Colonic mucosa (tissue), 4 donors: ENCODE results near the gene TBCE. TPM values are rescaled to one million over a fixed set of nuclear protein-coding genes. Genes with fewer than 3 reads are reported as not detected.
A peak's percentile ranks its signal among the peaks of the same experiment; 100 is the strongest.

Experiments
- DNase-seq: peaks from one replicate; pipeline ENCODE4 v3.0.0-alpha.2; 2020
- H3K27ac ChIP-seq: fragments of 200-600 bp; one replicate; pipeline ENCODE4 v1.8.0; 2021
- H3K27me3 ChIP-seq: fragments of 200-600 bp; one replicate; pipeline ENCODE4 v1.8.0; 2021
- H3K36me3 ChIP-seq: fragments of 200-600 bp; one replicate; pipeline ENCODE4 v1.8.0; 2021
- H3K4me1 ChIP-seq: fragments of 200-600 bp; one replicate; pipeline ENCODE4 v1.8.0; 2021; ENCODE audit warnings: mild to moderate bottlenecking
- H3K4me3 ChIP-seq: fragments of 200-600 bp; one replicate; pipeline ENCODE4 v1.8.0; 2021
- H3K9ac ChIP-seq, 2 donors: one replicate each; pipeline ENCODE4 v1.7.0; 2013; ENCODE audit warnings: control low read depth in 2 of 2, low read depth in 2 of 2, low read length in 2 of 2
- H3K9me3 ChIP-seq: fragments of 200-600 bp; one replicate; pipeline ENCODE4 v1.8.0; 2021
- intact Hi-C: fragments of 100-400 bp; cut with DNase I; formaldehyde crosslinking; loops from one replicate; pipeline ENCODE4 v1.14.1; 2022
- total RNA-seq, 2 donors: library from RNA; stranded (reverse); fragmentation: NEBNext Ultra II Directional in 1 of 2; extraction: Animal tissue kit (Norgen Biotek cat#: 25700) in 1 of 2; gene quantifications; one replicate each; pipeline ENCODE4 v1.2.1, GENCODE V29; 2021
- TF ChIP-seq, protein P1 (sequence below): fragments of 200-600 bp; IDR thresholded peaks from one replicate; pipeline ENCODE4 v1.8.0; 2022; ENCODE audit warnings: antibody characterized with exemption, mild to moderate bottlenecking
- donor health status: healthy.
- donor health status: DM: no; HTN: no; CAD: no.
- donor health status: DM: no; HTN: no; CAD: no.

TBCE gene
- total RNA-seq, 2 donors from 2014 or later: 12.6 to 22.7 TPM

DNA sequence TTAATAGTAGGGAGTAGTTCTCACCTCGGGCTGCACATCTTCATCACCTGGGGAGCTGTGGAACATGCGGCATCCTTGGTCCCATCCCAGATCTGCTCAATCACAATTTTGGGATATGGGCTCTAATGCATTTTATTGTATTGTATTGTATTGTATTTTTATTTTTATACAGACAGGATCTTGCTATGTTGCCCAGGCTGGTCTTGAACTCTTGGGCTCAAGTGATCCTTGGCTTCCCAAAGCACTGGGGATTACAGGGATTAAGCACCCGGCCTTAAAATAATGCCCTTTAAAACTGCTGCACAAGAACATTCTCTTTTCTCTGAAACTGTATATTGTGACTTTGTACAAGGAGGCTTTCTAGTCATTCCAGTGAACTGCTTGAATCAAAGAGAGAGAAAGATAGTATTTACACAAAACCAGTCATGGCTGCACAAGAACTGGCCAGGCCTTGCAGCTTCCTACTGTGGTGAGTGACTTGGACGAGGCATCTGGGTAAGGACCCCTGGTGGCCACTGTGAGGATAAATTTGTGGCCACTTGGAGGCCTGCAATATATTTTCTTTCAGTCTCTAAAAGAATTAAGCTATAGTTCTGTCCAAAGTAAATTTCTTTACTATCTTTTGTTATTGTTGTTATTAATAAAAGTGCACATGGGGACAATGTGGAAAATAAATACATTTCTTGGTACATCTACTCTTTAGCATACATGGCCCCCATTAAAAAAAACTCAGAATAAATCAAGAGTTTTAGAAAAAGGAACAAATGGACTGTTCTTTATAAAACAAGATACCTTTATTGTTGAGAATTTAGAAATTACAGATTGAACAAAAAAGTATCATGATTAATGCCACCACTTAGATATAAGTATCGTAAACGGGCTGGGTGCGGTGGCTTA, 48.0 kb downstream of the TBCE start:
- Histone ChIP-seq H3K4me1 (no peaks in the 10 kb centered on the region), H3K9ac (no peak overlapping the region), H3K27me3 (no peaks in the 10 kb centered on the region), H3K9me3 (no peaks in the 10 kb centered on the region), H3K36me3 (no peaks in the 10 kb centered on the region), H3K4me3 (no peak overlapping the region), H3K27ac (no peak overlapping the region)
- peak; percentile 63 for DNase-seq
- intact Hi-C loops: loop anchor here (5.0 to 10.0 kb wide), 2 partner anchors 163 to 310 kb away; no protein-coding TSS in a partner anchor
- TF ChIP-seq, protein P1, sequence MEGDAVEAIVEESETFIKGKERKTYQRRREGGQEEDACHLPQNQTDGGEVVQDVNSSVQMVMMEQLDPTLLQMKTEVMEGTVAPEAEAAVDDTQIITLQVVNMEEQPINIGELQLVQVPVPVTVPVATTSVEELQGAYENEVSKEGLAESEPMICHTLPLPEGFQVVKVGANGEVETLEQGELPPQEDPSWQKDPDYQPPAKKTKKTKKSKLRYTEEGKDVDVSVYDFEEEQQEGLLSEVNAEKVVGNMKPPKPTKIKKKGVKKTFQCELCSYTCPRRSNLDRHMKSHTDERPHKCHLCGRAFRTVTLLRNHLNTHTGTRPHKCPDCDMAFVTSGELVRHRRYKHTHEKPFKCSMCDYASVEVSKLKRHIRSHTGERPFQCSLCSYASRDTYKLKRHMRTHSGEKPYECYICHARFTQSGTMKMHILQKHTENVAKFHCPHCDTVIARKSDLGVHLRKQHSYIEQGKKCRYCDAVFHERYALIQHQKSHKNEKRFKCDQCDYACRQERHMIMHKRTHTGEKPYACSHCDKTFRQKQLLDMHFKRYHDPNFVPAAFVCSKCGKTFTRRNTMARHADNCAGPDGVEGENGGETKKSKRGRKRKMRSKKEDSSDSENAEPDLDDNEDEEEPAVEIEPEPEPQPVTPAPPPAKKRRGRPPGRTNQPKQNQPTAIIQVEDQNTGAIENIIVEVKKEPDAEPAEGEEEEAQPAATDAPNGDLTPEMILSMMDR: peak; percentile 83

DNA sequence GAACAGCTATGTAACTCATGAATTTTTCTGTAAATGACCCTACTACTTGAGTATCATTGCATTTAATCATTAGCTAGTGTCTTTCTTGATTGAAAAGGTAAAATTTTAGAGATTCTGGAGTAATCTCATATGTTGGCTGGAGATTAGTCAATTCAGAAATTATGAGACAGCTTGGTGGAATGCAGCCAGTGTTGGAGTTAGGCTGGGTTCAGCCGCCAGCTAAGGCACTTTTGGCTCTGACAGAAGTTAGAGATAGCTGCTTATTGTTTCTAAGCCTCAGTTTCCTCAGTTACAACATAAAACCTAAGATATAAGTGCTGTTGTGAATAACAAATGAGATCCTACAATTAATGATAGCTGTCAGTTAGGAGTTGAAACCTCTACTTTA, 49.4 kb downstream of the TBCE start:
- intact Hi-C loops: loop anchor here (5.0 to 10.0 kb wide), 2 partner anchors 164 to 312 kb away; no protein-coding TSS in a partner anchor
- TF ChIP-seq, protein P1: no peak
- H3K27ac ChIP-seq: no peak overlapping the region
- H3K27me3 ChIP-seq: no peaks in the 10 kb centered on the region
- no peaks in the 10 kb centered on the region for H3K36me3 ChIP-seq
- H3K9me3 ChIP-seq: no peaks in the 10 kb centered on the region
- DNase-seq: no peak
- no peak overlapping the region for H3K9ac ChIP-seq
- H3K4me1 ChIP-seq: no peaks in the 10 kb centered on the region
- H3K4me3 ChIP-seq: no peak overlapping the region

DNA sequence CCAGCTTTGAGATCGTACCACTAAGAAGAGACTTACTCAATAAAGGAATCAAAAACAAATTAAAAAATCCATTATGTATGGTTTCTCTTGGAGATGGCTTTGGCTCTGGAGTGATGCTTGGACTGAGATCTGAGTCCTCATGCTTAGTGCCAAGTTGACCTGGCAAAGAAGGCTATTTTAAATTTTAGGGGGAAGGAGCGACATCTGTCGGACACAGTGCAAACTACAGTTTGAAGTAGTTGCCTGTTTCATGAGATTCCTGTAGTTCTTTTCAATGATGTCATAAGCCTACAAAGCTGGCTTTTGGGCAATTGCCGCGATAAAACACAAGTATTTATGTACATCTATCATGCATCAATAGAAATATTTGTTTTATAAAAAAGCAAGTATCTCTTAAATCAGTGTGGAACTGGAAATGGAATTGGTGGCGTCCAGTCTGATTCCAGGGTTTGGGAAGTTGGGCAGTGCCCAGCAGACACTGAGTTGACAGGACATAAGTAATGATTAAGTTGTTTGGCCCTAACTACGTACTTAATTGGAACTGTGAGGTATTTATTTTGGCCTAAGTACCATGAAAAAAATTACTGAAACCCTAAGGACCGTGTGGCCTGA, 50.0 kb downstream of the TBCE start:
- peak; percentile 64 for DNase-seq

DNA sequence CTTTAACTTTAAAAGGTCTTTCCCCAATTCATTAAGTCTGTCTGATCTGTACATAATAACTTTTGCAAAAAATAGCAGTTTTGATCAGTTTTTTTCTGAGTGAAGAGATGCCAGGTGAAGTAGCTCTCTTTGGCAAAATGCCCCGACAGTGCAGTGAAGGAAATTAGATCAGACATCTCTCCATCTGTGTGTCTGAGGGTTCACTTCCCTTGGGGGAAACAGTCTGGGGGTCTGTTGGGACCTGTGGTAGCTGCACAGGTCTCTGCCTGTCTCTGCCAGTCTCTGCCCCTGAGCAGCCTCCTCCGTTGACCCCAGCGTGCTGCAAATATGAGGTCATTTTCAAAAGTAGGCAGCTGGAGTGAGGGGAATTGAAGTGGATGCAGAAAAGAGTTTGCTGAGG, 54.5 kb downstream of the TBCE start:
- Histone ChIP-seq H3K9me3 (no peaks in the 10 kb centered on the region), H3K4me3 (no peak overlapping the region), H3K27me3 (no peaks in the 10 kb centered on the region), H3K4me1 (no peaks in the 10 kb centered on the region), H3K9ac (no peak overlapping the region), H3K27ac (no peak overlapping the region), H3K36me3 (no peaks in the 10 kb centered on the region)
- intact Hi-C loops: no loop called here
- no peak for DNase-seq
- TF ChIP-seq, protein P1: no peak

More for the DNA sequence above, 50.0 kb downstream of the TBCE start:
- TF ChIP-seq, protein P1: peak; percentile 85
- no peak overlapping the region for H3K4me3 ChIP-seq
- no peaks in the 10 kb centered on the region for H3K4me1 ChIP-seq
- no peaks in the 10 kb centered on the region for H3K9me3 ChIP-seq
- H3K36me3 ChIP-seq: no peaks in the 10 kb centered on the region
- H3K27ac ChIP-seq: no peak overlapping the region
- no peaks in the 10 kb centered on the region for H3K27me3 ChIP-seq
- intact Hi-C loops: loop anchor here (5.0 to 10.0 kb wide), 2 partner anchors 165 to 312 kb away; no protein-coding TSS in a partner anchor
- no peak overlapping the region for H3K9ac ChIP-seq

DNA sequence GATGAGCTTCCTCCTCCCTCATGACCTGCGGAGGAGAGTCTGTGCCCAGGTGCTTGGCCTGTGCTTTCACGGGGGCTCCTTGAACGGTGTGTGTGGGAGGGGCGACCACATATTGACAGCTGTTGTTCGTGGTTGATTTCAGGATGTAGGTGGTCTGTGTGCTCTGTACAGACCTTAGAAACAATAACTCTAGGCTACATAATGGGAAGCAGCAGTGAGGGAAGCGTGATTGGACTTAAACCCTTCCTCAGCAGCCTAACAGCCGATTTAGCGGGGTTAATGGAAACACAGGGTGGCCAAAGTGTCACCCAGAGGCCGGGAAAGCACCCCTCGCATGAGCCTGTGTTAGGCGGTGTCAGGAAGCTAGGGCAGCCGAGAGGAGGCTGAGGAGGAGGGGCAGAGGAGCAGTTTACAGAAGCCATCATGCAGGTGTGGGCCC, 56.0 kb downstream of the TBCE start:
- DNase-seq: no peak
- no peaks in the 10 kb centered on the region for H3K9me3 ChIP-seq
- no peaks in the 10 kb centered on the region for H3K27me3 ChIP-seq
- H3K36me3 ChIP-seq: no peaks in the 10 kb centered on the region
- TF ChIP-seq, protein P1: no peak
- H3K27ac ChIP-seq: no peak overlapping the region
- H3K9ac ChIP-seq: no peak overlapping the region
- intact Hi-C loops: no loop called here
- H3K4me1 ChIP-seq: no peaks in the 10 kb centered on the region
- H3K4me3 ChIP-seq: no peak overlapping the region
